HepG2 (cell line): Measurements from ENCODE around the gene TMEM150C. TPM values are rescaled to one million over a fixed set of nuclear protein-coding genes. Genes with fewer than 3 reads are reported as not detected.

ENCODE experiments used
- ATAC-seq: fragments of 200-7000 bp; cut with Tn5 transposase; 3 replicates; pipeline ENCODE4 v1.9.1; 2020; ENCODE audit warnings: mild to moderate bottlenecking, moderate library complexity
- BruUV-seq: library from RNA; stranded (reverse); fragments of 400-500 nt; replicated peaks from 2 replicates; lab custom pipeline; 2021; lab: Mats Ljungman, UMichigan
- CTCF ChIA-PET: fragments of 300-600 bp; formaldehyde crosslinking; extraction: SDS; loops from one replicate; lab custom pipeline; 2021; ENCODE audit warnings: low total read pairs, inconsistent platforms, low intra/inter-chr PET ratio; lab: Yijun Ruan, JAX
- POLR2A ChIA-PET: fragments of 350-600 bp; sonication (Branson Sonifier 250); formaldehyde crosslinking; loops from one replicate; lab custom pipeline; 2020; ENCODE audit warnings: antibody characterized with exemption, inconsistent platforms; lab: Yijun Ruan, JAX
- DNase-seq: peaks from one replicate; pipeline ENCODE4 v3.0.0-alpha.2; 2015; ENCODE audit warnings: low spot score
- FAIRE-seq: peaks from 3 replicates; lab custom pipeline; 2011; peaks lifted over from hg19 to GRCh38; lab: Jason Lieb, UNC
- H2AFZ ChIP-seq: one replicate; pipeline ENCODE4 v1.6.1; 2011; ENCODE audit warnings: low read length, inconsistent platforms
- H3K27ac ChIP-seq: fragments of 300-600 bp; 3 replicates; pipeline ENCODE4 v1.8.0; 2011; ENCODE audit warnings: mixed run types, mild to moderate bottlenecking, mixed read lengths, low read length, inconsistent platforms; ENCODE audit not compliant: insufficient read depth; ENCODE audit errors: extremely low read length
- H3K27me3 ChIP-seq, 2 experiments: fragments of 200-600 bp in 1 of 2; 2 replicates in 1 of 2; 3 replicates in 1 of 2; pipeline versions ENCODE4 v1.6.0 to v1.8.0; 2011; ENCODE audit warnings: low read length in 2 of 2, mild to moderate bottlenecking in 2 of 2, moderate library complexity in 2 of 2, inconsistent platforms in 1 of 2; ENCODE audit not compliant: insufficient read depth in 2 of 2, control insufficient read depth in 1 of 2
- H3K36me3 ChIP-seq, 2 experiments: fragments of 200-600 bp in 1 of 2; replicated peaks in 1 of 2; 2 replicates in 1 of 2; 3 replicates in 1 of 2; pipeline versions ENCODE4 v1.5.1 to v1.8.0; 2011; ENCODE audit warnings: low read length in 2 of 2, inconsistent platforms in 1 of 2; ENCODE audit not compliant: insufficient read depth in 2 of 2, control insufficient read depth in 1 of 2
- H3K4me1 ChIP-seq: 2 replicates; pipeline ENCODE4 v1.5.1; 2012; ENCODE audit warnings: low read length, inconsistent platforms; ENCODE audit not compliant: insufficient read depth
- H3K4me2 ChIP-seq: 2 replicates; pipeline ENCODE4 v1.6.0; 2011; ENCODE audit warnings: low read depth, low read length, inconsistent platforms
- H3K4me3 ChIP-seq, 3 experiments: fragments of 200-600 bp in 1 of 3; sonication (generic), shearing (Covaris generic) in 1 of 3; replicated peaks in 1 of 3; 2 replicates each; pipeline ENCODE4 v1.5.1; 2011 to 2016; ENCODE audit warnings: low read length in 3 of 3, inconsistent platforms in 2 of 3, low read depth in 2 of 3, mild to moderate bottlenecking in 2 of 3, control low read depth in 1 of 3, mixed read lengths in 1 of 3; ENCODE audit not compliant: insufficient read depth in 1 of 3
- H3K79me2 ChIP-seq: one replicate; pipeline ENCODE4 v1.6.1; 2011; ENCODE audit warnings: low read length, inconsistent platforms; ENCODE audit not compliant: insufficient read depth
- H3K9ac ChIP-seq: 2 replicates; pipeline ENCODE4 v1.6.0; 2011; ENCODE audit warnings: mild to moderate bottlenecking, low read depth, low read length, inconsistent platforms; ENCODE audit not compliant: insufficient read depth
- H3K9me3 ChIP-seq: 2 replicates; pipeline ENCODE4 v1.5.1; 2012; ENCODE audit warnings: mild to moderate bottlenecking, low read length
- H4K20me1 ChIP-seq: 2 replicates; pipeline ENCODE4 v1.6.0; 2011; ENCODE audit warnings: inconsistent platforms, mild to moderate bottlenecking, low read length, moderate library complexity; ENCODE audit not compliant: insufficient read depth
- ARID5B ChIP-seq: IDR thresholded peaks from 2 replicates; pipeline ENCODE4 v1.4.0; 2020; ENCODE audit warnings: mild to moderate bottlenecking, missing genetic modification reagents
- ERF ChIP-seq: IDR thresholded peaks from 2 replicates; pipeline ENCODE4 v1.6.1; 2018; ENCODE audit warnings: missing biosample characterization, missing genetic modification reagents
- KLF11 ChIP-seq: IDR thresholded peaks from 2 replicates; pipeline ENCODE4 v1.6.1; 2016; ENCODE audit warnings: missing compliant biosample characterization
- ZNF780A ChIP-seq: sonication (generic); formaldehyde crosslinking; IDR thresholded peaks from 2 replicates; pipeline ENCODE4 v1.8.0; 2022; ENCODE audit warnings: mild to moderate bottlenecking, missing genetic modification reagents, moderate library complexity
- ZSCAN21 ChIP-seq: sonication (generic); formaldehyde crosslinking; IDR thresholded peaks from 2 replicates; pipeline ENCODE4 v1.8.0; 2022; ENCODE audit warnings: mild to moderate bottlenecking, missing genetic modification reagents, moderate library complexity, borderline replicate concordance
- ZSCAN22 ChIP-seq: sonication (generic); formaldehyde crosslinking; IDR thresholded peaks from 2 replicates; pipeline ENCODE4 v1.4.0; 2020; ENCODE audit warnings: mild to moderate bottlenecking, missing genetic modification reagents
- WGBS: methylation state at CpG from one replicate; pipeline ENCODE4 v1.1.6; 2017; ENCODE audit warnings: low lambda C conversion rate; 5-methylcytosine and 5-hydroxymethylcytosine counted together
- in situ Hi-C: cut with HindIII; loops from 2 replicates; pipeline ENCODE4 v1.10.0; 2017; ENCODE audit warnings: low pct_unique_long_range_greater_than_20kb; ENCODE audit not compliant: extremely low pct_ligation_motif_present
- intact Hi-C: fragments of 100-400 bp; cut with micrococcal nuclease; formaldehyde crosslinking; loops from one replicate; pipeline ENCODE4 v1.10.0; 2022; ENCODE audit not compliant: unreplicated experiment
- polyA plus RNA-seq, 8 experiments: library from polyadenylated mRNA; depleted of rRNA in 3 of 8; stranded (reverse) in 7 of 8; unstranded in 1 of 8; fragments of >200 nt; fragmentation: Illumina TruSeq in 4 of 8; extraction: Trizol in 4 of 8; gene quantifications; 2 replicates each; pipeline versions ENCODE4 v1.2.1 to v1.2.3, GENCODE V29; 2011 to 2016; ENCODE audit warnings: low read depth in 4 of 8, missing spikeins in 1 of 8, mixed read lengths in 1 of 8; ENCODE audit not compliant: insufficient read depth in 1 of 8
- total RNA-seq, 5 experiments: library from RNA; depleted of rRNA; stranded (reverse); fragments of >200 nt; fragmentation: Illumina TruSeq; extraction: Trizol; gene quantifications; 2 replicates each; pipeline ENCODE4 v1.2.3, GENCODE V29; 2016; ENCODE audit warnings: low read depth in 1 of 5

TMEM150C gene
- total and polyA plus RNA-seq, 2 of the 13 experiments (the other 11 are each of a cell fraction or from before 2014, with no cell fraction given), result 0.33 to 0.42 TPM

- POLR2A ChIA-PET, result no interaction called here
- no peaks in the 10 kb centered on the region for H3K36me3 ChIP-seq
- H3K79me2 ChIP-seq, result no peaks in the 10 kb centered on the region
- H3K27ac ChIP-seq, result no peak overlapping the region
- no peaks in the 10 kb centered on the region for H3K9me3 ChIP-seq
- no TSS peak for BruUV-seq
- FAIRE-seq (no peak), ATAC-seq (no peak), DNase-seq (no peak)
- H3K4me2 ChIP-seq, result no peak overlapping the region
- TF ChIP-seq ARID5B (CRISPR knock-in tag) (no peak), ZSCAN21 (no peak), KLF11 (CRISPR knock-in tag) (no peak), ZSCAN22 (CRISPR knock-in tag) (no peak), ZNF780A (no peak), ERF (no peak)
- no peaks in the 10 kb centered on the region; a peak in 1 of 5 replicates for H3K27me3 ChIP-seq
- H2AFZ ChIP-seq, result no peak overlapping the region
- no peak overlapping the region for H3K4me3 ChIP-seq
- 37% methylated on average over 3 of the region's 3 CpGs for WGBS
- CTCF ChIA-PET, result no interaction called here
- no peaks in the 10 kb centered on the region for H3K4me1 ChIP-seq
- no peak overlapping the region for H3K9ac ChIP-seq
- intact Hi-C loops, result no loop called here
- in situ Hi-C loops, result no loop called here
- H4K20me1 ChIP-seq, result no peaks in the 10 kb centered on the region
Measured at GRCh38 chr4:82515705-82516104, 46.1 kb downstream of the TMEM150C start.
